ENCODE data around the gene PRDM10. TPM values are rescaled to one million over a fixed set of nuclear protein-coding genes. Genes with fewer than 3 reads are reported as not detected.

PRDM10 gene
- total and polyA plus RNA-seq, 2 donors (not counting 1 experiment from before 2014, with no cell fraction given): 2.5 to 2.9 TPM

GRCh38 chr11:129945373-129945772, 57.3 kb downstream of the PRDM10 start:
- H3K9me3 ChIP-seq (ENCODE audit: control insufficient read depth, insufficient read depth, low read depth, low read length): no peaks in the 10 kb centered on the region
- no peaks in the 10 kb centered on the region for H3K79me2 ChIP-seq (ENCODE audit: control insufficient read depth, insufficient read depth, low read length)
- H3K9ac ChIP-seq (ENCODE audit: insufficient read depth, low read length): no peak overlapping the region
- no peak overlapping the region for H2AFZ ChIP-seq (ENCODE audit: low read length)
- H3K36me3 ChIP-seq (ENCODE audit: control insufficient read depth, insufficient read depth, low read length): no peaks in the 10 kb centered on the region
- no peaks in the 10 kb centered on the region for H4K20me1 ChIP-seq (ENCODE audit: control insufficient read depth, extremely low read depth, insufficient read depth, low read length)
- no peak overlapping the region for H3K4me3 ChIP-seq (replicated peaks in 1 of 4; ENCODE audit: control extremely low read depth in 1 of 4, insufficient read depth in 1 of 4, low read depth in 3 of 4, low read length in 4 of 4)
- no peak for TF ChIP-seq EZH2 (IDR thresholded peaks at IDR 0.05; ENCODE audit: low read length, missing control alignments)
- TF ChIP-seq, protein P1, sequence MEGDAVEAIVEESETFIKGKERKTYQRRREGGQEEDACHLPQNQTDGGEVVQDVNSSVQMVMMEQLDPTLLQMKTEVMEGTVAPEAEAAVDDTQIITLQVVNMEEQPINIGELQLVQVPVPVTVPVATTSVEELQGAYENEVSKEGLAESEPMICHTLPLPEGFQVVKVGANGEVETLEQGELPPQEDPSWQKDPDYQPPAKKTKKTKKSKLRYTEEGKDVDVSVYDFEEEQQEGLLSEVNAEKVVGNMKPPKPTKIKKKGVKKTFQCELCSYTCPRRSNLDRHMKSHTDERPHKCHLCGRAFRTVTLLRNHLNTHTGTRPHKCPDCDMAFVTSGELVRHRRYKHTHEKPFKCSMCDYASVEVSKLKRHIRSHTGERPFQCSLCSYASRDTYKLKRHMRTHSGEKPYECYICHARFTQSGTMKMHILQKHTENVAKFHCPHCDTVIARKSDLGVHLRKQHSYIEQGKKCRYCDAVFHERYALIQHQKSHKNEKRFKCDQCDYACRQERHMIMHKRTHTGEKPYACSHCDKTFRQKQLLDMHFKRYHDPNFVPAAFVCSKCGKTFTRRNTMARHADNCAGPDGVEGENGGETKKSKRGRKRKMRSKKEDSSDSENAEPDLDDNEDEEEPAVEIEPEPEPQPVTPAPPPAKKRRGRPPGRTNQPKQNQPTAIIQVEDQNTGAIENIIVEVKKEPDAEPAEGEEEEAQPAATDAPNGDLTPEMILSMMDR (conservative IDR thresholded peaks at IDR 0.05 in 1 of 2, IDR thresholded peaks at IDR 0.05 in 1 of 2; ENCODE audit: low read depth in 1 of 2, low read length in 2 of 2): no peak
- no peak for DNase-seq (ENCODE audit: low read depth in 2 of 2)
- H3K27ac ChIP-seq (ENCODE audit: insufficient read depth, low read length): no peak overlapping the region
- H3K4me1 ChIP-seq (ENCODE audit: control insufficient read depth, extremely low read depth, insufficient read depth, low read length): no peaks in the 10 kb centered on the region
- H3K4me2 ChIP-seq (ENCODE audit: extremely low read depth, insufficient read depth, low read length): no peak overlapping the region
- H3K27me3 ChIP-seq (ENCODE audit: control insufficient read depth, insufficient read depth, low read length): no peaks in the 10 kb centered on the region

- no peak overlapping the region for H3K4me3 ChIP-seq (replicated peaks in 1 of 4; ENCODE audit: control extremely low read depth in 1 of 4, insufficient read depth in 1 of 4, low read depth in 3 of 4, low read length in 4 of 4)
These were observed 57.9 kb downstream of the PRDM10 start for GRCh38 chr11:129944696-129945095.

GRCh38 chr11:129943036-129943435, 59.6 kb downstream of the PRDM10 start:
- H3K9ac ChIP-seq (ENCODE audit: insufficient read depth, low read length): no peak overlapping the region
- no peak overlapping the region for H3K27ac ChIP-seq (ENCODE audit: insufficient read depth, low read length)
- H3K4me1 ChIP-seq (ENCODE audit: control insufficient read depth, extremely low read depth, insufficient read depth, low read length): no peaks in the 10 kb centered on the region

More at GRCh38 chr11:129944696-129945095, 57.9 kb downstream of the PRDM10 start:
- no peak for TF ChIP-seq EZH2 (IDR thresholded peaks at IDR 0.05; ENCODE audit: low read length, missing control alignments)
- TF ChIP-seq, protein P1 (conservative IDR thresholded peaks at IDR 0.05 in 1 of 2, IDR thresholded peaks at IDR 0.05 in 1 of 2; ENCODE audit: low read depth in 1 of 2, low read length in 2 of 2): no peak
- H3K9me3 ChIP-seq (ENCODE audit: control insufficient read depth, insufficient read depth, low read depth, low read length): no peaks in the 10 kb centered on the region
- H3K36me3 ChIP-seq (ENCODE audit: control insufficient read depth, insufficient read depth, low read length): no peaks in the 10 kb centered on the region
- H3K79me2 ChIP-seq (ENCODE audit: control insufficient read depth, insufficient read depth, low read length): no peaks in the 10 kb centered on the region
- H2AFZ ChIP-seq (ENCODE audit: low read length): no peak overlapping the region
- H3K27me3 ChIP-seq (ENCODE audit: control insufficient read depth, insufficient read depth, low read length): no peaks in the 10 kb centered on the region
- H3K9ac ChIP-seq (ENCODE audit: insufficient read depth, low read length): no peak overlapping the region
- DNase-seq (ENCODE audit: low read depth in 2 of 2): no peak
- no peak overlapping the region for H3K4me2 ChIP-seq (ENCODE audit: extremely low read depth, insufficient read depth, low read length)
- H4K20me1 ChIP-seq (ENCODE audit: control insufficient read depth, extremely low read depth, insufficient read depth, low read length): no peaks in the 10 kb centered on the region
- H3K27ac ChIP-seq (ENCODE audit: insufficient read depth, low read length): no peak overlapping the region
- H3K4me1 ChIP-seq (ENCODE audit: control insufficient read depth, extremely low read depth, insufficient read depth, low read length): no peaks in the 10 kb centered on the region

More at GRCh38 chr11:129943036-129943435, 59.6 kb downstream of the PRDM10 start:
- Histone ChIP-seq H4K20me1 (ENCODE audit: control insufficient read depth, extremely low read depth, insufficient read depth, low read length) (no peaks in the 10 kb centered on the region), H3K4me3 (replicated peaks in 1 of 4; ENCODE audit: control extremely low read depth in 1 of 4, insufficient read depth in 1 of 4, low read depth in 3 of 4, low read length in 4 of 4) (no peak overlapping the region), H3K79me2 (ENCODE audit: control insufficient read depth, insufficient read depth, low read length) (no peaks in the 10 kb centered on the region), H2AFZ (ENCODE audit: low read length) (no peak overlapping the region), H3K9me3 (ENCODE audit: control insufficient read depth, insufficient read depth, low read depth, low read length) (no peaks in the 10 kb centered on the region), H3K4me2 (ENCODE audit: extremely low read depth, insufficient read depth, low read length) (no peak overlapping the region), H3K36me3 (ENCODE audit: control insufficient read depth, insufficient read depth, low read length) (no peaks in the 10 kb centered on the region), H3K27me3 (ENCODE audit: control insufficient read depth, insufficient read depth, low read length) (no peaks in the 10 kb centered on the region)
- TF ChIP-seq, protein P1 (conservative IDR thresholded peaks at IDR 0.05 in 1 of 2, IDR thresholded peaks at IDR 0.05 in 1 of 2; ENCODE audit: low read depth in 1 of 2, low read length in 2 of 2): no peak
- TF ChIP-seq EZH2 (IDR thresholded peaks at IDR 0.05; ENCODE audit: low read length, missing control alignments): no peak
- DNase-seq (ENCODE audit: low read depth in 2 of 2): no peak

Data from fibroblast of lung (primary cell).